SK-N-SH (cell line): ENCODE data around the gene NIPAL4. TPM values are rescaled to one million over a fixed set of nuclear protein-coding genes. Genes with fewer than 3 reads are reported as not detected.

ENCODE experiments used
- CTCF ChIA-PET: fragments of 300-600, 350-600 bp; formaldehyde crosslinking; extraction: SDS; loops from one replicate; lab custom pipeline; 2021; lab: Yijun Ruan, JAX
- POLR2A ChIA-PET: fragments of 350-600 bp; sonication (Branson Sonifier 250); formaldehyde crosslinking; extraction: SDS; loops from one replicate; lab custom pipeline; 2020; ENCODE audit warnings: antibody characterized with exemption, inconsistent platforms; lab: Yijun Ruan, JAX
- DNase-seq: peaks from one replicate; pipeline ENCODE4 v3.0.0; 2012
- H2AFZ ChIP-seq: fragments of 200-600 bp; sonication (generic); 2 replicates; pipeline ENCODE4 v1.8.1; 2016; ENCODE audit warnings: antibody characterized with exemption, mild to moderate bottlenecking, low read depth
- H3F3A ChIP-seq: fragments of 200-600 bp; sonication (generic); replicated peaks from 2 replicates; pipeline ENCODE3; 2016; ENCODE audit warnings: antibody characterized with exemption, mild to moderate bottlenecking; ENCODE audit not compliant: insufficient read depth
- H3K27ac ChIP-seq, 2 experiments: fragments of 200-500 bp in 1 of 2; fragments of 200-600 bp in 1 of 2; sonication (Bioruptor generic) in 1 of 2; sonication (generic), shearing (Covaris generic) in 1 of 2; 2 replicates each; pipeline versions ENCODE4 v1.5.1 to v1.6.1; 2014 to 2016; ENCODE audit warnings: low read depth in 2 of 2, inconsistent platforms in 1 of 2, low read length in 1 of 2, mild to moderate bottlenecking in 1 of 2, mixed read lengths in 1 of 2
- H3K27me3 ChIP-seq: fragments of 200-600 bp; sonication (generic), shearing (Covaris generic); 2 replicates; pipeline ENCODE4 v1.6.1; 2016; ENCODE audit warnings: mixed run types; ENCODE audit not compliant: insufficient read depth
- H3K36me3 ChIP-seq, 2 experiments: fragments of 200-500 bp in 1 of 2; fragments of 200-600 bp in 1 of 2; sonication (Bioruptor generic) in 1 of 2; sonication (generic) in 1 of 2; replicated peaks in 1 of 2; 2 replicates each; pipeline versions ENCODE3 to v1.5.1; 2014 to 2016; ENCODE audit warnings: low read length in 1 of 2, mild to moderate bottlenecking in 1 of 2; ENCODE audit not compliant: insufficient read depth in 2 of 2, control insufficient read depth in 1 of 2
- H3K4me1 ChIP-seq, 2 experiments: fragments of 200-500 bp in 1 of 2; fragments of 200-600 bp in 1 of 2; sonication (Bioruptor generic) in 1 of 2; sonication (generic), shearing (Covaris generic) in 1 of 2; 2 replicates each; pipeline versions ENCODE4 v1.5.1 to v1.6.1; 2014 to 2016; ENCODE audit warnings: low read depth in 1 of 2, low read length in 1 of 2, mixed run types in 1 of 2; ENCODE audit not compliant: insufficient read depth in 2 of 2, control insufficient read depth in 1 of 2
- H3K4me2 ChIP-seq: fragments of 200-600 bp; sonication (generic), shearing (Covaris generic); 2 replicates; pipeline ENCODE4 v1.6.1; 2017; ENCODE audit warnings: mixed run types
- H3K4me3 ChIP-seq, 2 experiments: fragments of 200-500 bp in 1 of 2; fragments of 200-600 bp in 1 of 2; sonication (Bioruptor generic) in 1 of 2; sonication (generic), shearing (Covaris generic) in 1 of 2; 2 replicates each; pipeline versions ENCODE4 v1.5.1 to v1.8.1; 2014 to 2016; ENCODE audit warnings: low read depth in 2 of 2, inconsistent platforms in 1 of 2, low read length in 1 of 2, mild to moderate bottlenecking in 1 of 2, mixed read lengths in 1 of 2, moderate library complexity in 1 of 2
- H3K79me2 ChIP-seq: fragments of 200-600 bp; sonication (generic); 2 replicates; pipeline ENCODE4 v1.8.1; 2017; ENCODE audit warnings: mild to moderate bottlenecking; ENCODE audit not compliant: insufficient read depth
- H3K9ac ChIP-seq: fragments of 200-600 bp; sonication (generic); 2 replicates; pipeline ENCODE4 v1.6.1; 2017; ENCODE audit warnings: mixed run types
- H3K9me2 ChIP-seq: fragments of 200-600 bp; sonication (generic); 2 replicates; pipeline ENCODE4 v1.6.1; 2017; ENCODE audit warnings: mixed run types
- H3K9me3 ChIP-seq: fragments of 200-600 bp; sonication (generic); 2 replicates; pipeline ENCODE4 v1.6.1; 2017; ENCODE audit warnings: mixed run types, mild to moderate bottlenecking, moderate library complexity
- H4K20me1 ChIP-seq: fragments of 200-600 bp; sonication (generic); 2 replicates; pipeline ENCODE4 v1.6.1; 2017; ENCODE audit warnings: mild to moderate bottlenecking, mixed run types; ENCODE audit not compliant: insufficient read depth
- CHD2 ChIP-seq: fragments of 150-350 bp; IDR thresholded peaks from 2 replicates; pipeline ENCODE4 v1.6.1; 2018; ENCODE audit warnings: low read length; ENCODE audit not compliant: partially characterized antibody
- FOSL2 ChIP-seq: IDR thresholded peaks from 2 replicates; pipeline ENCODE4 v1.4.0; 2012; ENCODE audit warnings: low read depth, mild to moderate bottlenecking, moderate library complexity, borderline replicate concordance
- FOXJ3 ChIP-seq: sonication (generic); formaldehyde crosslinking; IDR thresholded peaks from 2 replicates; pipeline ENCODE4 v1.5.1; 2020; ENCODE audit warnings: mild to moderate bottlenecking, missing genetic modification reagents
- GATA2 ChIP-seq: sonication (generic); formaldehyde crosslinking; IDR thresholded peaks from 2 replicates; pipeline ENCODE4 v1.5.0; 2020; ENCODE audit warnings: mild to moderate bottlenecking, missing genetic modification reagents
- POLR2AphosphoS5 ChIP-seq: IDR thresholded peaks from 2 replicates; pipeline ENCODE4 v1.6.1; 2012; ENCODE audit warnings: low read depth, low read length
- RAD21 ChIP-seq: IDR thresholded peaks from 2 replicates; pipeline ENCODE4 v1.6.1; 2012; ENCODE audit warnings: mild to moderate bottlenecking, low read length
- RFX5 ChIP-seq: IDR thresholded peaks from 2 replicates; pipeline ENCODE4 v1.6.1; 2012; ENCODE audit warnings: mild to moderate bottlenecking, improper control_type of control experiment, low read length
- RXRA ChIP-seq: IDR thresholded peaks from 2 replicates; pipeline ENCODE4 v1.4.0; 2012; ENCODE audit warnings: low read depth, mild to moderate bottlenecking, borderline replicate concordance
- SIN3A ChIP-seq: IDR thresholded peaks from 2 replicates; pipeline ENCODE4 v1.6.1; 2012; ENCODE audit warnings: low read depth, mild to moderate bottlenecking, low read length, moderate library complexity, borderline replicate concordance
- SMC3 ChIP-seq: IDR thresholded peaks from 2 replicates; pipeline ENCODE4 v1.6.1; 2012; ENCODE audit warnings: low read depth, low read length, improper control_type of control experiment
- WGBS: methylation state at CpG from one replicate; pipeline ENCODE4 v1.1.6; 2017; ENCODE audit warnings: low lambda C conversion rate; 5-methylcytosine and 5-hydroxymethylcytosine counted together
- polyA plus RNA-seq, 3 experiments: library from polyadenylated mRNA; depleted of rRNA; stranded (reverse); fragments of >200 nt; gene quantifications; 2 replicates each; pipeline ENCODE4 v1.2.3, GENCODE V29; 2012
- TF ChIP-seq, protein P1 (sequence below): IDR thresholded peaks from 2 replicates; pipeline ENCODE4 v1.4.0; 2012; ENCODE audit warnings: low read depth
- TF ChIP-seq, protein P2 (sequence below): fragments of 200-600 bp; sonication (generic); IDR thresholded peaks from 2 replicates; pipeline ENCODE4 v1.6.1; 2017; ENCODE audit warnings: antibody characterized with exemption, mild to moderate bottlenecking, moderate library complexity
- TF ChIP-seq, protein P3 (sequence below): IDR thresholded peaks from 2 replicates; pipeline ENCODE4 v1.4.0; 2012; ENCODE audit warnings: low read depth, borderline replicate concordance

NIPAL4 gene
- polyA plus RNA-seq, 1 of the 3 experiments (the other 2 are of a cell fraction): 2.3 TPM

DNA sequence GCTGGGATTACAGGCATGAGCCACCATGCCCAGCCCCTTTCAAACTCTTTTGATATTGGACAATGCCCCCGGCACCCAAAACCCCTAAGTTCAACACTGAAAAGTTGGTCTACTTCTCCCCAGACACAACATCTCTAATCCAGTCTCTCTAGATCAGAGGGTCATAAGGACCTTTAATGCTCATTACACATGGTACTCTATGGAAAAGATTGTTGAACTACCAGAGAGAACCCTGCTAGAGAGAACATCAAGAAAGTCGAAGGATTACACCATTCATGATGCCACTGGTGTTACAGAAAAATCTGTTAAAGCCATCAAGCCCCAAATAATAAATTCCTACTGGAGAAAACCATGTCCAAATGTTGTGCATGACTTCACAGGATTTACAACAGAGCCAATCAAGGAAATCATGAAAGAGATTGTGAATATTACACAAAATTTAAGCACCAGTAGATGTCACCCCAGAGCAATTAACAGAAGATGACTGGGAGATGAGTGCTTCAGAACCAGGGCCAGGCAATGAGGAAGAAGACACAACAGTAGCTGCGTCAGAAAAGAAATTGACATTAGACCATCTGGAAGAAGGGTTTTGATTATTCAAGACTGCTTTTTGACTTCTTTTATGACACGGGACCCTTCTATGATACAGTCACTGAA is 28.3 kb upstream of the NIPAL4 start:
- no peak overlapping the region for H3K4me2 ChIP-seq
- TF ChIP-seq, protein P1, sequence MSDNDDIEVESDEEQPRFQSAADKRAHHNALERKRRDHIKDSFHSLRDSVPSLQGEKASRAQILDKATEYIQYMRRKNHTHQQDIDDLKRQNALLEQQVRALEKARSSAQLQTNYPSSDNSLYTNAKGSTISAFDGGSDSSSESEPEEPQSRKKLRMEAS: no peak
- no peak for TF ChIP-seq FOXJ3 (CRISPR knock-in tag)
- no peak for TF ChIP-seq CHD2
- peak; percentile 78 for TF ChIP-seq RAD21
- no peak for TF ChIP-seq POLR2AphosphoS5
- TF ChIP-seq, protein P2, sequence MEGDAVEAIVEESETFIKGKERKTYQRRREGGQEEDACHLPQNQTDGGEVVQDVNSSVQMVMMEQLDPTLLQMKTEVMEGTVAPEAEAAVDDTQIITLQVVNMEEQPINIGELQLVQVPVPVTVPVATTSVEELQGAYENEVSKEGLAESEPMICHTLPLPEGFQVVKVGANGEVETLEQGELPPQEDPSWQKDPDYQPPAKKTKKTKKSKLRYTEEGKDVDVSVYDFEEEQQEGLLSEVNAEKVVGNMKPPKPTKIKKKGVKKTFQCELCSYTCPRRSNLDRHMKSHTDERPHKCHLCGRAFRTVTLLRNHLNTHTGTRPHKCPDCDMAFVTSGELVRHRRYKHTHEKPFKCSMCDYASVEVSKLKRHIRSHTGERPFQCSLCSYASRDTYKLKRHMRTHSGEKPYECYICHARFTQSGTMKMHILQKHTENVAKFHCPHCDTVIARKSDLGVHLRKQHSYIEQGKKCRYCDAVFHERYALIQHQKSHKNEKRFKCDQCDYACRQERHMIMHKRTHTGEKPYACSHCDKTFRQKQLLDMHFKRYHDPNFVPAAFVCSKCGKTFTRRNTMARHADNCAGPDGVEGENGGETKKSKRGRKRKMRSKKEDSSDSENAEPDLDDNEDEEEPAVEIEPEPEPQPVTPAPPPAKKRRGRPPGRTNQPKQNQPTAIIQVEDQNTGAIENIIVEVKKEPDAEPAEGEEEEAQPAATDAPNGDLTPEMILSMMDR: peak; percentile 62
- TF ChIP-seq, protein P3, sequence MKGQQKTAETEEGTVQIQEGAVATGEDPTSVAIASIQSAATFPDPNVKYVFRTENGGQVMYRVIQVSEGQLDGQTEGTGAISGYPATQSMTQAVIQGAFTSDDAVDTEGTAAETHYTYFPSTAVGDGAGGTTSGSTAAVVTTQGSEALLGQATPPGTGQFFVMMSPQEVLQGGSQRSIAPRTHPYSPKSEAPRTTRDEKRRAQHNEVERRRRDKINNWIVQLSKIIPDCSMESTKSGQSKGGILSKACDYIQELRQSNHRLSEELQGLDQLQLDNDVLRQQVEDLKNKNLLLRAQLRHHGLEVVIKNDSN: no peak
- peak; percentile 71 for TF ChIP-seq SMC3
- no peak for TF ChIP-seq RXRA
- ChIA-PET CTCF (interaction anchor here (0.6 to 5.1 kb wide), 26 partner anchors 11 to 287 kb away, joined by 3 to 54 read pairs (median 5); partner anchors contain the start of gene NIPAL4), POLR2A (no interaction called here)
- no peak overlapping the region for H3K9ac ChIP-seq
- no peaks in the 10 kb centered on the region for H3K36me3 ChIP-seq
- H3K27me3 ChIP-seq: no peaks in the 10 kb centered on the region
- H3K4me3 ChIP-seq: no peak overlapping the region; a peak in 1 of 4 replicates
- H3K79me2 ChIP-seq: no peaks in the 10 kb centered on the region
- WGBS: 53% methylated on average over 4 of the region's 4 CpGs
- H3K4me1 ChIP-seq: no peaks in the 10 kb centered on the region
- no peaks in the 10 kb centered on the region for H4K20me1 ChIP-seq
- no peaks in the 10 kb centered on the region for H3K9me2 ChIP-seq
- H2AFZ ChIP-seq: 0 out of 2 replicates have a peak overlapping the region, but pooled peaks have one; percentile 4
- no peak overlapping the region for H3K27ac ChIP-seq
- no peak for DNase-seq
- H3F3A ChIP-seq: no peaks in the 10 kb centered on the region
- H3K9me3 ChIP-seq: no peaks in the 10 kb centered on the region

DNA sequence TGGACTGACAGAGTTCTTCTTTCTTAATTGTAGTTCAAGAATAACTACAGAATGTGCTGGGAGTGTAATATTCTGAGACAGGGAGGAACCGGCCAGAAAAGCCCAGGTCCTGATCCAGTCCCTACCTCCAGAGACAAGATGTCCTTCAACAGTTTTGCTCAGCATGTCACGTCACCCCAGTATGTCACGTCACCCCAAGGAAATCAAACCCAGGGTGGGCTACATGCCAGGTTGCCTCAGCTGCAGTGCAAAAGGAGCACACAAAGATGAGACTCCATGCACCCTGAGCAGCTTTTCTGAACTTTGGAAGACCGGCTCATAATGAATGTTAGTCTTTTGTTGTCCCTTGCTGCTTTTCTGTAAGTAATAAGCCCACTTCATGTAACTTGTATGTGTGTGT is 25.9 kb upstream of the NIPAL4 start:
- POLR2A ChIA-PET: no interaction called here
- no peak for DNase-seq
- Histone ChIP-seq H3K27me3 (no peaks in the 10 kb centered on the region), H3K4me2 (no peak overlapping the region), H3K79me2 (no peaks in the 10 kb centered on the region), H3K36me3 (no peaks in the 10 kb centered on the region)
- WGBS: 90% methylated on average over 4 of the region's 4 CpGs
- no peak for TF ChIP-seq RAD21
- TF ChIP-seq GATA2 (CRISPR knock-in tag): no peak
- TF ChIP-seq, protein P1: no peak
- TF ChIP-seq FOSL2: no peak
- no peak for TF ChIP-seq CHD2
- no peak for TF ChIP-seq FOXJ3 (CRISPR knock-in tag)
- no peak for TF ChIP-seq RXRA
- no peak for TF ChIP-seq RFX5
- no peak for TF ChIP-seq SMC3
- no peak for TF ChIP-seq SIN3A
- TF ChIP-seq, all 33 proteins: peak for 0
- no peaks in the 10 kb centered on the region for H4K20me1 ChIP-seq
- H3K9me2 ChIP-seq: no peaks in the 10 kb centered on the region
- no peaks in the 10 kb centered on the region for H3K4me1 ChIP-seq
- H3K9me3 ChIP-seq: no peaks in the 10 kb centered on the region
- H3K27ac ChIP-seq: no peak overlapping the region
- CTCF ChIA-PET: interaction anchor here (0.8 to 5.1 kb wide), 6 partner anchors 26 to 284 kb away, joined by 3 to 54 read pairs (median 6); partner anchors contain the start of gene NIPAL4
- H3F3A ChIP-seq: no peaks in the 10 kb centered on the region
- no peak overlapping the region for H3K9ac ChIP-seq
- no peak overlapping the region for H3K4me3 ChIP-seq
- H2AFZ ChIP-seq: no peak overlapping the region
